ENCODE results near the gene ATRN.

DNA sequence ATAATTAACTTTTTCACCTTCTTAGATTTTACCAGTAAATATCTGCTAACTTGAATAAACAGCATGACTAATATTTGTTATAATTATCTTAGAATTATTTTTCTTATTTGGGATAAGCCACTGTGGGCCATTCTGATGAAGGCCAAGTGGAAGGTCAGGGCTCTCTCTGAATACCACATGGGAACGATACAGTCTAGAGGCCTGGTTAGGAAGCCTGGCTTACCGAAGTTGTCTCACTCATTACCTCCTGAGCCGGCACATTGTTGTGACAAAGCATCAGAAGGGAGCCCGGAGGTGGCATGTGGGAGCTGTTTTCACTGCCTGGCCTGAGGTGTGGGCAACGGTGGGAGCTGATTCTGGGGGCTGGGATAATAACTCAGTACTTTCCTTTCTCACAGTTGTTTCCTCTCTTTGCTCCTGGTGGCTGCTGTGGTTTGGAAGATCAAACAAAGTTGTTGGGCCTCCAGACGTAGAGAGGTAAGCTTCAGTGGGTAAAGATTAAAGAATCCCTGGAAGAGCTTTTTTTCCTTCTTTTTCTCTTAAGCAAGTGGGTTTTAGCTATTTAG lies 163.2 kb downstream of the ATRN start:
- TF ChIP-seq POLR2A (IDR thresholded peaks at IDR 0.05) (no peak), EP300 (IDR thresholded peaks at IDR 0.05) (no peak)
- TF ChIP-seq, protein P1, sequence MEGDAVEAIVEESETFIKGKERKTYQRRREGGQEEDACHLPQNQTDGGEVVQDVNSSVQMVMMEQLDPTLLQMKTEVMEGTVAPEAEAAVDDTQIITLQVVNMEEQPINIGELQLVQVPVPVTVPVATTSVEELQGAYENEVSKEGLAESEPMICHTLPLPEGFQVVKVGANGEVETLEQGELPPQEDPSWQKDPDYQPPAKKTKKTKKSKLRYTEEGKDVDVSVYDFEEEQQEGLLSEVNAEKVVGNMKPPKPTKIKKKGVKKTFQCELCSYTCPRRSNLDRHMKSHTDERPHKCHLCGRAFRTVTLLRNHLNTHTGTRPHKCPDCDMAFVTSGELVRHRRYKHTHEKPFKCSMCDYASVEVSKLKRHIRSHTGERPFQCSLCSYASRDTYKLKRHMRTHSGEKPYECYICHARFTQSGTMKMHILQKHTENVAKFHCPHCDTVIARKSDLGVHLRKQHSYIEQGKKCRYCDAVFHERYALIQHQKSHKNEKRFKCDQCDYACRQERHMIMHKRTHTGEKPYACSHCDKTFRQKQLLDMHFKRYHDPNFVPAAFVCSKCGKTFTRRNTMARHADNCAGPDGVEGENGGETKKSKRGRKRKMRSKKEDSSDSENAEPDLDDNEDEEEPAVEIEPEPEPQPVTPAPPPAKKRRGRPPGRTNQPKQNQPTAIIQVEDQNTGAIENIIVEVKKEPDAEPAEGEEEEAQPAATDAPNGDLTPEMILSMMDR (IDR thresholded peaks at IDR 0.05): no peak

Measured in tibial nerve (tissue), 4 donors.